SK-N-SH (cell line): ENCODE results near the gene TRPM6. TPM values are rescaled to one million over a fixed set of nuclear protein-coding genes. Genes with fewer than 3 reads are reported as not detected.
A peak's percentile ranks its signal among the peaks of the same experiment; 100 is the strongest.

Experiments
- CTCF ChIA-PET: fragments of 300-600, 350-600 bp; formaldehyde crosslinking; extraction: SDS; loops from one replicate; lab custom pipeline; 2021; lab: Yijun Ruan, JAX
- POLR2A ChIA-PET: fragments of 350-600 bp; sonication (Branson Sonifier 250); formaldehyde crosslinking; extraction: SDS; loops from one replicate; lab custom pipeline; 2020; ENCODE audit warnings: antibody characterized with exemption, inconsistent platforms; lab: Yijun Ruan, JAX
- DNase-seq: peaks from one replicate; pipeline ENCODE4 v3.0.0; 2012
- H2AFZ ChIP-seq: fragments of 200-600 bp; sonication (generic); 2 replicates; pipeline ENCODE4 v1.8.1; 2016; ENCODE audit warnings: antibody characterized with exemption, mild to moderate bottlenecking, low read depth
- H3F3A ChIP-seq: fragments of 200-600 bp; sonication (generic); replicated peaks from 2 replicates; pipeline ENCODE3; 2016; ENCODE audit warnings: antibody characterized with exemption, mild to moderate bottlenecking; ENCODE audit not compliant: insufficient read depth
- H3K27ac ChIP-seq, 2 experiments: fragments of 200-500 bp in 1 of 2; fragments of 200-600 bp in 1 of 2; sonication (Bioruptor generic) in 1 of 2; sonication (generic), shearing (Covaris generic) in 1 of 2; 2 replicates each; pipeline versions ENCODE4 v1.5.1 to v1.6.1; 2014 to 2016; ENCODE audit warnings: low read depth in 2 of 2, inconsistent platforms in 1 of 2, low read length in 1 of 2, mild to moderate bottlenecking in 1 of 2, mixed read lengths in 1 of 2
- H3K27me3 ChIP-seq: fragments of 200-600 bp; sonication (generic), shearing (Covaris generic); 2 replicates; pipeline ENCODE4 v1.6.1; 2016; ENCODE audit warnings: mixed run types; ENCODE audit not compliant: insufficient read depth
- H3K36me3 ChIP-seq, 2 experiments: fragments of 200-500 bp in 1 of 2; fragments of 200-600 bp in 1 of 2; sonication (Bioruptor generic) in 1 of 2; sonication (generic) in 1 of 2; replicated peaks in 1 of 2; 2 replicates each; pipeline versions ENCODE3 to v1.5.1; 2014 to 2016; ENCODE audit warnings: low read length in 1 of 2, mild to moderate bottlenecking in 1 of 2; ENCODE audit not compliant: insufficient read depth in 2 of 2, control insufficient read depth in 1 of 2
- H3K4me1 ChIP-seq, 2 experiments: fragments of 200-500 bp in 1 of 2; fragments of 200-600 bp in 1 of 2; sonication (Bioruptor generic) in 1 of 2; sonication (generic), shearing (Covaris generic) in 1 of 2; 2 replicates each; pipeline versions ENCODE4 v1.5.1 to v1.6.1; 2014 to 2016; ENCODE audit warnings: low read depth in 1 of 2, low read length in 1 of 2, mixed run types in 1 of 2; ENCODE audit not compliant: insufficient read depth in 2 of 2, control insufficient read depth in 1 of 2
- H3K4me2 ChIP-seq: fragments of 200-600 bp; sonication (generic), shearing (Covaris generic); 2 replicates; pipeline ENCODE4 v1.6.1; 2017; ENCODE audit warnings: mixed run types
- H3K4me3 ChIP-seq, 2 experiments: fragments of 200-500 bp in 1 of 2; fragments of 200-600 bp in 1 of 2; sonication (Bioruptor generic) in 1 of 2; sonication (generic), shearing (Covaris generic) in 1 of 2; 2 replicates each; pipeline versions ENCODE4 v1.5.1 to v1.8.1; 2014 to 2016; ENCODE audit warnings: low read depth in 2 of 2, inconsistent platforms in 1 of 2, low read length in 1 of 2, mild to moderate bottlenecking in 1 of 2, mixed read lengths in 1 of 2, moderate library complexity in 1 of 2
- H3K79me2 ChIP-seq: fragments of 200-600 bp; sonication (generic); 2 replicates; pipeline ENCODE4 v1.8.1; 2017; ENCODE audit warnings: mild to moderate bottlenecking; ENCODE audit not compliant: insufficient read depth
- H3K9ac ChIP-seq: fragments of 200-600 bp; sonication (generic); 2 replicates; pipeline ENCODE4 v1.6.1; 2017; ENCODE audit warnings: mixed run types
- H3K9me2 ChIP-seq: fragments of 200-600 bp; sonication (generic); 2 replicates; pipeline ENCODE4 v1.6.1; 2017; ENCODE audit warnings: mixed run types
- H3K9me3 ChIP-seq: fragments of 200-600 bp; sonication (generic); 2 replicates; pipeline ENCODE4 v1.6.1; 2017; ENCODE audit warnings: mixed run types, mild to moderate bottlenecking, moderate library complexity
- H4K20me1 ChIP-seq: fragments of 200-600 bp; sonication (generic); 2 replicates; pipeline ENCODE4 v1.6.1; 2017; ENCODE audit warnings: mild to moderate bottlenecking, mixed run types; ENCODE audit not compliant: insufficient read depth
- CTCF ChIP-seq: fragments of 200-600 bp; sonication (generic); IDR thresholded peaks from 2 replicates; pipeline ENCODE4 v1.6.1; 2017; ENCODE audit warnings: antibody characterized with exemption, mild to moderate bottlenecking, moderate library complexity
- MAX ChIP-seq: IDR thresholded peaks from 2 replicates; pipeline ENCODE4 v1.4.0; 2012; ENCODE audit warnings: low read depth
- NFIC ChIP-seq: IDR thresholded peaks from 2 replicates; pipeline ENCODE4 v1.4.0; 2012; ENCODE audit warnings: borderline replicate concordance
- RAD21 ChIP-seq: IDR thresholded peaks from 2 replicates; pipeline ENCODE4 v1.6.1; 2012; ENCODE audit warnings: mild to moderate bottlenecking, low read length
- RXRA ChIP-seq: IDR thresholded peaks from 2 replicates; pipeline ENCODE4 v1.4.0; 2012; ENCODE audit warnings: low read depth, mild to moderate bottlenecking, borderline replicate concordance
- SIN3A ChIP-seq: IDR thresholded peaks from 2 replicates; pipeline ENCODE4 v1.6.1; 2012; ENCODE audit warnings: low read depth, mild to moderate bottlenecking, low read length, moderate library complexity, borderline replicate concordance
- SMC3 ChIP-seq: IDR thresholded peaks from 2 replicates; pipeline ENCODE4 v1.6.1; 2012; ENCODE audit warnings: low read depth, low read length, improper control_type of control experiment
- TEAD4 ChIP-seq: IDR thresholded peaks from 2 replicates; pipeline ENCODE4 v1.4.0; 2012; ENCODE audit warnings: mild to moderate bottlenecking, borderline replicate concordance; ENCODE audit not compliant: insufficient read depth
- WGBS: methylation state at CpG from one replicate; pipeline ENCODE4 v1.1.6; 2017; ENCODE audit warnings: low lambda C conversion rate; 5-methylcytosine and 5-hydroxymethylcytosine counted together
- polyA plus RNA-seq, 3 experiments: library from polyadenylated mRNA; depleted of rRNA; stranded (reverse); fragments of >200 nt; gene quantifications; 2 replicates each; pipeline ENCODE4 v1.2.3, GENCODE V29; 2012

The TRPM6 gene
- polyA plus RNA-seq, 1 of the 3 experiments (the other 2 are of a cell fraction) = 0.03 TPM

GRCh38 chr9:74777136-74777879 lies 110.4 kb downstream of the TRPM6 start:
- ChIA-PET CTCF (interaction anchor here (0.6 to 10.3 kb wide), 38 partner anchors 9 to 345 kb away, joined by 3 to 159 read pairs (median 4); partner anchors contain the start of gene C9orf40), POLR2A (no interaction called here)
- H3K4me1 ChIP-seq = no peaks in the 10 kb centered on the region

GRCh38 chr9:74775396-74775795 lies 112.3 kb downstream of the TRPM6 start:
- TF ChIP-seq SMC3 = no peak
- no peak for TF ChIP-seq TEAD4
- H3F3A ChIP-seq = no peaks in the 10 kb centered on the region
- no peak for DNase-seq
- no peaks in the 10 kb centered on the region for H3K9me2 ChIP-seq
- 67% methylated on average over 5 of the region's 5 CpGs for WGBS
- H3K79me2 ChIP-seq = no peaks in the 10 kb centered on the region
- no peaks in the 10 kb centered on the region for H4K20me1 ChIP-seq
- CTCF ChIA-PET = interaction anchor here (0.9 to 10.3 kb wide), 15 partner anchors 12 to 1554 kb away, joined by 3 to 159 read pairs (median 5); partner anchors contain the start of genes C9orf40 and CARNMT1
- H3K27ac ChIP-seq = no peak overlapping the region
- POLR2A ChIA-PET = no interaction called here
- H3K9me3 ChIP-seq = no peaks in the 10 kb centered on the region
- H2AFZ ChIP-seq = no peak overlapping the region
- no peak overlapping the region for H3K9ac ChIP-seq
- H3K27me3 ChIP-seq = no peaks in the 10 kb centered on the region; the same call in 1 of the 2 replicates
- no peaks in the 10 kb centered on the region; a peak in 1 of 4 replicates for H3K4me1 ChIP-seq
- no peaks in the 10 kb centered on the region for H3K36me3 ChIP-seq
- H3K4me2 ChIP-seq = no peak overlapping the region
- no peak overlapping the region for H3K4me3 ChIP-seq

More at GRCh38 chr9:74777136-74777879, 110.4 kb downstream of the TRPM6 start:
- Histone ChIP-seq H3K4me3 (no peak overlapping the region; a peak in 1 of 4 replicates), H2AFZ (no peak overlapping the region), H3K9me3 (no peaks in the 10 kb centered on the region), H3K36me3 (no peaks in the 10 kb centered on the region), H3K27me3 (no peaks in the 10 kb centered on the region; the same call in 1 of the 2 replicates), H3K79me2 (no peaks in the 10 kb centered on the region), H3K4me2 (no peak overlapping the region), H3K9ac (no peak overlapping the region), H4K20me1 (no peaks in the 10 kb centered on the region), H3K27ac (no peak overlapping the region), H3F3A (no peaks in the 10 kb centered on the region), H3K9me2 (no peaks in the 10 kb centered on the region)
- peak; percentile 33 for DNase-seq
- no peak for TF ChIP-seq SIN3A
- TF ChIP-seq RAD21 = peak; percentile 72
- TF ChIP-seq CTCF = peak; percentile 88
- TF ChIP-seq SMC3 = peak; percentile 81
- WGBS = 25% methylated on average over 8 of the region's 8 CpGs

DNA sequence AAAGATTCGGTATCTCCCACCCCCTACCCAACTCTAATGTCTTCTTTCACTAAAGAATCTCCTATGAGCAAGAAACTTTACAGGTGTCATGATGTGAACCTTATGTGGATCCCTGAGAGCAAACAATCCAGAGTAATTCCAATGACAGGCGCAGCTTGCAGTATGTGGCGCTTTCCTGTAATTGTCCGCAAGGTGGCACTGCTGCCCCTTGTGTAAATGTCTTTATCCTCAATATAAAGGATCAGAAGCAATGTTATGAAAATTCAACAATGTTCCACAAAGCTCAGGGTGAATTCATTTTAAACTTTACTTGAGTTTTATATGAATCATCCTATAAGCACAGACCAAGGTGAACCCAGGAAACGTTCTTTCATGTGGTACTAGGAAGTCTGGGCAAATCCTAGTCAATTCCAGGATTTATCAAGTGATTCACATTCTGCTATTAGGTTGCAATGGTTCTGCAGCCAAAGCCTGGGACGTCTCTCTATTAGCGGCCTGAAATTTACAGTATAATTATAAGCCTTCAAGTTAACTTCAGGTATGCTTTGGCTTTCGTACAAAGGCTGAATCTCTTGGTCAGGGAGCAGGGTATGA lies 113.7 kb downstream of the TRPM6 start:
- POLR2A ChIA-PET = no interaction called here
- H3K4me2 ChIP-seq = no peak overlapping the region
- peak; percentile 89 for TF ChIP-seq RAD21
- peak; percentile 69 for TF ChIP-seq SMC3
- TF ChIP-seq RXRA = no peak
- TF ChIP-seq CTCF = peak; percentile 94
- TF ChIP-seq MAX = no peak
- TF ChIP-seq NFIC = no peak
- no peaks in the 10 kb centered on the region for H3K9me2 ChIP-seq
- peak; percentile 56 for DNase-seq
- no peaks in the 10 kb centered on the region for H3K36me3 ChIP-seq
- H2AFZ ChIP-seq = no peak overlapping the region
- CTCF ChIA-PET = interaction anchor here (0.6 to 10.3 kb wide), 53 partner anchors 9 to 1585 kb away, joined by 3 to 159 read pairs (median 5); partner anchors contain the start of genes C9orf40, CARNMT1, NMRK1 and OSTF1
- no peaks in the 10 kb centered on the region; the same call in 1 of the 2 replicates for H3K27me3 ChIP-seq
- no peak overlapping the region for H3K27ac ChIP-seq
- no peaks in the 10 kb centered on the region for H3K79me2 ChIP-seq
- no peak overlapping the region; a peak in 1 of 4 replicates for H3K4me3 ChIP-seq
- WGBS = 4% methylated on average over 8 of the region's 8 CpGs
- H3K4me1 ChIP-seq = no peaks in the 10 kb centered on the region; a peak in 1 of 4 replicates
- no peaks in the 10 kb centered on the region for H3K9me3 ChIP-seq
- no peaks in the 10 kb centered on the region for H4K20me1 ChIP-seq
- no peaks in the 10 kb centered on the region for H3F3A ChIP-seq
- no peak overlapping the region for H3K9ac ChIP-seq
